GM06990 (cell line): ENCODE results near the gene BRDT.
A peak's percentile ranks its signal among the peaks of the same experiment; 100 is the strongest.

Experiments
- DNase-seq: peaks from one replicate; pipeline ENCODE4 v3.0.0-alpha.2; 2011; ENCODE audit not compliant: insufficient read length; ENCODE audit errors: extremely low read depth
- H3K27me3 ChIP-seq: replicated peaks from 2 replicates; pipeline ENCODE4 v1.6.0; 2011; ENCODE audit warnings: low read length; ENCODE audit not compliant: control insufficient read depth, insufficient read depth
- H3K36me3 ChIP-seq: 2 replicates; pipeline ENCODE4 v1.5.1; 2011; ENCODE audit warnings: low read length; ENCODE audit not compliant: control insufficient read depth, insufficient read depth
- H3K4me3 ChIP-seq: replicated peaks from 2 replicates; pipeline ENCODE4 v1.5.1; 2011; ENCODE audit warnings: low read depth, mild to moderate bottlenecking, control low read depth, low read length
- TF ChIP-seq, protein P1 (sequence below): IDR thresholded peaks from 2 replicates; pipeline ENCODE4 v1.5.1; 2011; ENCODE audit warnings: low read length, control low read depth, mild to moderate bottlenecking, inconsistent platforms; ENCODE audit not compliant: insufficient read depth, poor library complexity, severe bottlenecking

Gene BRDT

DNA sequence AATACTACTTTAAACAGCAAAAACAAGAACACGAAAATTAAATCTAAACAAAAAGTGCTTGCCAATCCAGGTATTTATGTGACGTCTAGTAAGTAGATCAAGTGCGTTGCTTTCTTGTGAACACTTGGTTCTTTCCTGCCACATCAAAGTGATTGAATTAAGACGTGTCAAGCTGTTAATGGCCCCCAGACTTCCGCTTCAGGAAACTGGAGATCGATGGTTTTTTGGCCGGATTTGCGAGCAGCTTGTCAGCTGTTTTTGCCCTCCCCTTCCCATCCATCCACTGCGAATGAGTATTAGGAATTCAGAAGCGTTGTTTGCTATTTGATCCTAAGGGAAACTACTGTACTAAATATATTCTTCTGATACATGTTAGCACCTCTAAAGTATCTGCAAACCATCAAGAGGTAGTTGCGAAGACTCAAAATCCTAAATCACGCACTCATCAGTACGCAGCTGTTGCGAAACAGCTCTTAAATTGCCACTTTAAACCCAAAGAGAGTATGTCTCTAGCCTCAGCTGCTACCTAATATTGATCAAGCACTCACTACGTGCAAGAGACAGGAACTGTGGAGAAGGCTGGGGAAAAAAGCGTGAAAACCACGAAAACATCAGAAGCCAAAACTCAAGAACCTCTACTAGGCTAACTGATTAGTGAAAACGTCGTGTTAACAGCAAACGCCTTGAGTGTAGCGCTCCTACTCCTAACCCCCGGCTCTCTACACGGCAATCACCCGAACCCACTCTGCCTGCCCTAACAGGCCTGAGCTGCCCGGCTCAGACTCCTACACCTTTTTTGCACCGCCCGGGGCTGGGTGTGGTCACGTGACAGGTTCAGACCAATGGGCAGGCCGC is 473 bp upstream of the BRDT start:
- TF ChIP-seq, protein P1, sequence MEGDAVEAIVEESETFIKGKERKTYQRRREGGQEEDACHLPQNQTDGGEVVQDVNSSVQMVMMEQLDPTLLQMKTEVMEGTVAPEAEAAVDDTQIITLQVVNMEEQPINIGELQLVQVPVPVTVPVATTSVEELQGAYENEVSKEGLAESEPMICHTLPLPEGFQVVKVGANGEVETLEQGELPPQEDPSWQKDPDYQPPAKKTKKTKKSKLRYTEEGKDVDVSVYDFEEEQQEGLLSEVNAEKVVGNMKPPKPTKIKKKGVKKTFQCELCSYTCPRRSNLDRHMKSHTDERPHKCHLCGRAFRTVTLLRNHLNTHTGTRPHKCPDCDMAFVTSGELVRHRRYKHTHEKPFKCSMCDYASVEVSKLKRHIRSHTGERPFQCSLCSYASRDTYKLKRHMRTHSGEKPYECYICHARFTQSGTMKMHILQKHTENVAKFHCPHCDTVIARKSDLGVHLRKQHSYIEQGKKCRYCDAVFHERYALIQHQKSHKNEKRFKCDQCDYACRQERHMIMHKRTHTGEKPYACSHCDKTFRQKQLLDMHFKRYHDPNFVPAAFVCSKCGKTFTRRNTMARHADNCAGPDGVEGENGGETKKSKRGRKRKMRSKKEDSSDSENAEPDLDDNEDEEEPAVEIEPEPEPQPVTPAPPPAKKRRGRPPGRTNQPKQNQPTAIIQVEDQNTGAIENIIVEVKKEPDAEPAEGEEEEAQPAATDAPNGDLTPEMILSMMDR, result no peak
- Histone ChIP-seq H3K27me3 (no peaks in the 10 kb centered on the region), H3K4me3 (no peak overlapping the region)

DNA sequence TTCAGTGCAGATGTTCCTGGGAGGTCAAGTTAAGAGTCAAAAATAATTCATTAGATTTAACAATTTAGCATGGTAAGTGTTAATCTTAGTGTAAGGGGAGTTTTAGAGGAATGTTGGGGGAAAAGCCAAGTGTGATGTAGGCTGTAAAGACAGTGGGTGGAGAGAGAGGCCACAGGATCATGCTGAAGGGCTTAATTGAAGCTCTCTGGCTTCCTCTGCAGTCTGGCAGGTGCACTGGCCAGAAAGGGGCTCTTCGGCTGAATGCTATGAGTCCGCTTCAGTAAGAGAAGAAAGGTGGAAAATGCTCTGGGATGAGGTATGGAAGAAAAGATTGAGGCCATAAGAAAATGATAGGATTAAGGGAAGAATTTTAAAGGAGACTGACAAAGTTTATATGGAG is 3.0 kb downstream of the BRDT start:
- Histone ChIP-seq H3K36me3 (no peaks in the 10 kb centered on the region), H3K4me3 (no peak overlapping the region), H3K27me3 (no peaks in the 10 kb centered on the region)
- DNase-seq, result no peak
- TF ChIP-seq, protein P1, result no peak

More for the DNA sequence above, 473 bp upstream of the BRDT start:
- DNase-seq, result peak; percentile 13
- H3K36me3 ChIP-seq, result no peaks in the 10 kb centered on the region

GRCh38 chr1:91958926-91959325 is 9.7 kb downstream of the BRDT start:
- Histone ChIP-seq H3K4me3 (no peak overlapping the region), H3K36me3 (no peaks in the 10 kb centered on the region), H3K27me3 (no peaks in the 10 kb centered on the region; the same call in 1 of the 2 replicates)
- DNase-seq, result no peak
- TF ChIP-seq, protein P1, result no peak

- TF ChIP-seq, protein P1, result no peak
- no peaks in the 10 kb centered on the region for H3K27me3 ChIP-seq
- no peak for DNase-seq
- H3K4me3 ChIP-seq, result no peak overlapping the region
- H3K36me3 ChIP-seq, result no peaks in the 10 kb centered on the region
Measured at GRCh38 chr1:91968334-91968733, 19.1 kb downstream of the BRDT start.

DNA sequence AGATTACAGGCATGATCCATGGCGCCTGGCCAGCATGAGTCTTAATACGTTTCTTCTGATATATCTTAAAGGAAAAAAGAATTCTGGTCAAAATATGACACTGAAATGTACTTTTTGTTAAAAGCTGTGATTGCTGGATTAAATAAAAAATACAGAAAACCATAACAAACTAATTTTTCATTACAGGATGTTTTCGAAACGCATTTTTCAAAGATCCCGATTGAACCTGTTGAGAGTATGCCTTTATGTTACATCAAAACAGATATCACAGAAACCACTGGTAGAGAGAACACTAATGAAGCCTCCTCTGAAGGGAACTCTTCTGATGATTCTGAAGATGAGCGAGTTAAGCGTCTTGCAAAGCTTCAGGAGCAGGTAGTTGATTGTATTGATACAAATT is 30.2 kb downstream of the BRDT start:
- no peak for DNase-seq
- Histone ChIP-seq H3K4me3 (no peak overlapping the region), H3K27me3 (no peaks in the 10 kb centered on the region), H3K36me3 (no peaks in the 10 kb centered on the region)
- TF ChIP-seq, protein P1, result no peak
